RWPE1 (cell line): Measurements from ENCODE around the gene GMPS.
"Not testable (repeated sequence)": the region's sequence is repeated elsewhere in the genome, so short reads cannot be mapped to it uniquely, and the experiment has no call there.

Source experiments
- CTCF ChIA-PET: fragments of 350-600 bp; sonication (Branson Sonifier 250); formaldehyde crosslinking; extraction: SDS; loops from one replicate; lab custom pipeline; 2021; lab: Yijun Ruan, JAX
- POLR2A ChIA-PET: fragments of 400-600 bp; formaldehyde crosslinking; extraction: SDS; loops from one replicate; lab custom pipeline; 2020; ENCODE audit warnings: antibody characterized with exemption; ENCODE audit not compliant: low non-redundant PET; lab: Yijun Ruan, JAX
- DNase-seq: peaks from one replicate; pipeline ENCODE4 v3.0.0; 2012; ENCODE audit warnings: low spot score
- H3K27ac ChIP-seq: fragments of 450-650 bp; 2 replicates; pipeline ENCODE4 v1.5.1; 2017
- CTCF ChIP-seq: fragments of 450-650 bp; conservative IDR thresholded peaks from 2 replicates; pipeline ENCODE4 v1.5.1; 2017; ENCODE audit warnings: low read depth, mild to moderate bottlenecking

GMPS gene

GRCh38 chr3:155852341-155852740 is 18.1 kb upstream of the GMPS start:
- DNase-seq: no peak
- H3K27ac ChIP-seq: no peak overlapping the region
- POLR2A ChIA-PET: no interaction called here
- TF ChIP-seq CTCF: no peak
- CTCF ChIA-PET: interaction anchor here (1.4 kb wide), 1 partner anchor 46 kb away, joined by 5 read pairs; the partner anchor contains the start of gene C3orf33

- H3K27ac ChIP-seq: peak overlapping the region; percentile 94
- CTCF ChIA-PET: interaction anchor here (0.6 to 1.0 kb wide), 3 partner anchors 11 to 128 kb away, joined by 3 read pairs; no protein-coding TSS in a partner anchor
- TF ChIP-seq CTCF: no peak
- POLR2A ChIA-PET: interaction anchor here (0.6 to 0.8 kb wide), 3 partner anchors 10 to 54 kb away, joined by 3 read pairs; no protein-coding TSS in a partner anchor
- DNase-seq: no peak
Observed at GRCh38 chr3:155853214-155854140, 17.0 kb upstream of the GMPS start.

- CTCF ChIA-PET: interaction anchor here (0.6 kb wide), 2 partner anchors 16 kb away, joined by 3 to 4 read pairs; no protein-coding TSS in a partner anchor
- POLR2A ChIA-PET: interaction anchor here (0.6 kb wide), 1 partner anchor 22 kb away, joined by 3 read pairs; no protein-coding TSS in a partner anchor
Observed at GRCh38 chr3:155854141-155854940, 16.1 kb upstream of the GMPS start, which contains the start of gene SLC33A1. TSS of gene SLC33A1 (minus strand) at chr3:155854427. CDS start at chr3:155853997, 430 bp downstream.

GRCh38 chr3:155859859-155860258 is 10.6 kb upstream of the GMPS start:
- CTCF ChIA-PET: no interaction called here
- POLR2A ChIA-PET: no interaction called here
- DNase-seq: no peak
- H3K27ac ChIP-seq: no peak overlapping the region
- TF ChIP-seq CTCF: peak; percentile 21

More at GRCh38 chr3:155854141-155854940, 16.1 kb upstream of the GMPS start, which contains the start of gene SLC33A1:
- H3K27ac ChIP-seq: peak within 1 kb of the TSS; percentile 94
- DNase-seq: peak; percentile 99
- TF ChIP-seq CTCF: no peak

- H3K27ac ChIP-seq, DNase-seq, CTCF ChIA-PET, POLR2A ChIA-PET: not testable (repeated sequence)
Observed at GRCh38 chr3:155860424-155860823, 10.0 kb upstream of the GMPS start.

GRCh38 chr3:155861476-155862183 is 8.8 kb upstream of the GMPS start:
- CTCF ChIA-PET: no interaction called here
- no peak for DNase-seq
- TF ChIP-seq CTCF: no peak
- H3K27ac ChIP-seq: no peak overlapping the region
- POLR2A ChIA-PET: interaction anchor here (0.5 kb wide), 1 partner anchor 14 kb away, joined by 3 read pairs; no protein-coding TSS in a partner anchor

- DNase-seq, H3K27ac ChIP-seq, CTCF ChIA-PET: not testable (repeated sequence)
- POLR2A ChIA-PET: interaction anchor here (0.5 kb wide), 1 partner anchor 15 kb away, joined by 3 read pairs; no protein-coding TSS in a partner anchor
Observed at GRCh38 chr3:155862290-155862982, 8.0 kb upstream of the GMPS start.
